ENCODE data around the gene DMRTB1. TPM values are rescaled to one million over a fixed set of nuclear protein-coding genes. Genes with fewer than 3 reads are reported as not detected.
A peak's percentile ranks its signal among the peaks of the same experiment; 100 is the strongest.

DMRTB1 gene
- total and polyA plus RNA-seq, 2 experiments from 2014 or later: not detected

- Histone ChIP-seq H3K9me2 (replicated peaks; ENCODE audit: insufficient read depth) (no peaks in the 10 kb centered on the region), H4K20me1 (ENCODE audit: insufficient read depth, poor library complexity, severe bottlenecking) (no peaks in the 10 kb centered on the region), H3K27me3 (no peaks in the 10 kb centered on the region), H3K79me2 (no peaks in the 10 kb centered on the region), H3K4me2 (no peak overlapping the region), H3K4me1 (ENCODE audit: insufficient read depth) (peaks cover 37% of the 10 kb centered on the region), H3K4me3 (no peak overlapping the region), H3K27ac (no peak overlapping the region), H3K9me3 (ENCODE audit: low read depth) (no peaks in the 10 kb centered on the region), H2AFZ (no peak overlapping the region), H3K36me3 (replicated peaks; ENCODE audit: insufficient read depth, low read depth) (no peaks in the 10 kb centered on the region)
- 74% methylated on average over 9 of the region's 9 CpGs for WGBS (ENCODE audit: low lambda C conversion rate, missing lambda C conversion rate)
- TF ChIP-seq, protein P1, sequence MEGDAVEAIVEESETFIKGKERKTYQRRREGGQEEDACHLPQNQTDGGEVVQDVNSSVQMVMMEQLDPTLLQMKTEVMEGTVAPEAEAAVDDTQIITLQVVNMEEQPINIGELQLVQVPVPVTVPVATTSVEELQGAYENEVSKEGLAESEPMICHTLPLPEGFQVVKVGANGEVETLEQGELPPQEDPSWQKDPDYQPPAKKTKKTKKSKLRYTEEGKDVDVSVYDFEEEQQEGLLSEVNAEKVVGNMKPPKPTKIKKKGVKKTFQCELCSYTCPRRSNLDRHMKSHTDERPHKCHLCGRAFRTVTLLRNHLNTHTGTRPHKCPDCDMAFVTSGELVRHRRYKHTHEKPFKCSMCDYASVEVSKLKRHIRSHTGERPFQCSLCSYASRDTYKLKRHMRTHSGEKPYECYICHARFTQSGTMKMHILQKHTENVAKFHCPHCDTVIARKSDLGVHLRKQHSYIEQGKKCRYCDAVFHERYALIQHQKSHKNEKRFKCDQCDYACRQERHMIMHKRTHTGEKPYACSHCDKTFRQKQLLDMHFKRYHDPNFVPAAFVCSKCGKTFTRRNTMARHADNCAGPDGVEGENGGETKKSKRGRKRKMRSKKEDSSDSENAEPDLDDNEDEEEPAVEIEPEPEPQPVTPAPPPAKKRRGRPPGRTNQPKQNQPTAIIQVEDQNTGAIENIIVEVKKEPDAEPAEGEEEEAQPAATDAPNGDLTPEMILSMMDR (IDR thresholded peaks at IDR 0.05; ENCODE audit: poor library complexity): no peak
- no peak for TF ChIP-seq EZH2 (IDR thresholded peaks at IDR 0.05; ENCODE audit: borderline replicate concordance)
- TF ChIP-seq EZH2phosphoT487 (IDR thresholded peaks at IDR 0.05; ENCODE audit: low read depth, severe bottlenecking, unreplicated experiment): no peak
- DNase-seq (ENCODE audit: low spot score): no peak
Observed at GRCh38 chr1:53498555-53499131, 39.4 kb downstream of the DMRTB1 start.

GRCh38 chr1:53499257-53500203 lies 40.3 kb downstream of the DMRTB1 start:
- Histone ChIP-seq H3K27me3 (no peaks in the 10 kb centered on the region), H3K9me3 (ENCODE audit: low read depth) (no peaks in the 10 kb centered on the region), H3K79me2 (no peaks in the 10 kb centered on the region), H4K20me1 (ENCODE audit: insufficient read depth, poor library complexity, severe bottlenecking) (no peaks in the 10 kb centered on the region), H3K4me2 (peak overlapping the region; percentile 68), H3K4me1 (ENCODE audit: insufficient read depth) (peaks cover 42% of the 10 kb centered on the region), H2AFZ (no peak overlapping the region), H3K9me2 (replicated peaks; ENCODE audit: insufficient read depth) (no peaks in the 10 kb centered on the region), H3K27ac (peak overlapping the region; percentile 78), H3K4me3 (no peak overlapping the region), H3K36me3 (replicated peaks; ENCODE audit: insufficient read depth, low read depth) (no peaks in the 10 kb centered on the region)
- no peak for DNase-seq (ENCODE audit: low spot score)
- 86% methylated on average over 20 of the region's 20 CpGs for whole genome bisulfite sequencing (ENCODE audit: low lambda C conversion rate, missing lambda C conversion rate)
- TF ChIP-seq, protein P1 (IDR thresholded peaks at IDR 0.05; ENCODE audit: poor library complexity): no peak
- TF ChIP-seq EZH2phosphoT487 (IDR thresholded peaks at IDR 0.05; ENCODE audit: low read depth, severe bottlenecking, unreplicated experiment) (no peak), EZH2 (IDR thresholded peaks at IDR 0.05; ENCODE audit: borderline replicate concordance) (no peak)

- Histone ChIP-seq H4K20me1 (ENCODE audit: insufficient read depth, poor library complexity, severe bottlenecking) (no peaks in the 10 kb centered on the region), H3K9me3 (ENCODE audit: low read depth) (no peaks in the 10 kb centered on the region), H2AFZ (no peak overlapping the region), H3K4me1 (ENCODE audit: insufficient read depth) (peaks cover 42% of the 10 kb centered on the region), H3K4me2 (peak overlapping the region; percentile 68), H3K36me3 (replicated peaks; ENCODE audit: insufficient read depth, low read depth) (no peaks in the 10 kb centered on the region), H3K27me3 (no peaks in the 10 kb centered on the region), H3K27ac (peak overlapping the region; percentile 78), H3K9me2 (replicated peaks; ENCODE audit: insufficient read depth) (no peaks in the 10 kb centered on the region), H3K4me3 (no peak overlapping the region), H3K79me2 (no peaks in the 10 kb centered on the region)
- 48% methylated on average over 34 of the region's 34 CpGs for WGBS (ENCODE audit: low lambda C conversion rate, missing lambda C conversion rate)
- peak; percentile 63 for DNase-seq (ENCODE audit: low spot score)
- no peak for TF ChIP-seq EZH2 (IDR thresholded peaks at IDR 0.05; ENCODE audit: borderline replicate concordance)
- TF ChIP-seq, protein P1 (IDR thresholded peaks at IDR 0.05; ENCODE audit: poor library complexity): no peak
- no peak for TF ChIP-seq EZH2phosphoT487 (IDR thresholded peaks at IDR 0.05; ENCODE audit: low read depth, severe bottlenecking, unreplicated experiment)
Observed at GRCh38 chr1:53500204-53501064, 41.2 kb downstream of the DMRTB1 start.
